A549 (cell line): ENCODE data around the gene STARD9. TPM values are rescaled to one million over a fixed set of nuclear protein-coding genes. Genes with fewer than 3 reads are reported as not detected.

Experiments
- ATAC-seq, 2 experiments: fragments of 200-7000 bp in 1 of 2; fragments of >200 bp in 1 of 2; cut with Nextera tagmentation in 1 of 2; cut with Tn5 transposase in 1 of 2; 3 replicates each; pipeline versions ENCODE4 v1.8.0 to v1.9.1; 2018 to 2020; ENCODE audit warnings: mild to moderate bottlenecking in 1 of 2, moderate library complexity in 1 of 2
- CTCF ChIA-PET: fragments of 300-600 bp; sonication (Branson Sonifier 250); formaldehyde crosslinking; extraction: SDS; loops from one replicate; lab custom pipeline; 2021; ENCODE audit warnings: antibody characterized with exemption, inconsistent platforms; lab: Yijun Ruan, JAX
- POLR2A ChIA-PET: fragments of 350-600 bp; formaldehyde crosslinking; extraction: SDS; loops from one replicate; lab custom pipeline; 2021; ENCODE audit warnings: antibody characterized with exemption, inconsistent platforms; lab: Yijun Ruan, JAX
- DNase-seq, 2 experiments: peaks; one replicate each; pipeline versions ENCODE4 v3.0.0 to v3.0.0-alpha.2; 2011 to 2016; ENCODE audit warnings: low read depth in 1 of 2, low spot score in 1 of 2
- FAIRE-seq: peaks from 2 replicates; lab custom pipeline; 2011; peaks lifted over from hg19 to GRCh38; lab: Jason Lieb, UNC
- H3K27ac ChIP-seq, 2 experiments: fragments of >200 bp; sonication (Bioruptor Twin); formaldehyde crosslinking; 3 replicates each; pipeline ENCODE4 v1.5.1; 2016 to 2017
- H3K4me1 ChIP-seq: fragments of >200 bp; sonication (Bioruptor Twin); formaldehyde crosslinking; 3 replicates; pipeline ENCODE4 v1.6.1; 2016
- H3K4me2 ChIP-seq: fragments of >200 bp; sonication (Bioruptor Twin); formaldehyde crosslinking; 3 replicates; pipeline ENCODE4 v1.6.1; 2016
- H3K4me3 ChIP-seq: fragments of >200 bp; sonication (Bioruptor Twin); formaldehyde crosslinking; 3 replicates; pipeline ENCODE4 v1.5.1; 2016
- H3K9me3 ChIP-seq: fragments of >200 bp; sonication (Bioruptor Twin); formaldehyde crosslinking; 3 replicates; pipeline ENCODE4 v1.6.1; 2016
- CBX2 ChIP-seq: fragments of 200-600 bp; sonication (generic); IDR thresholded peaks from 2 replicates; pipeline ENCODE4 v1.6.1; 2016; ENCODE audit warnings: low read depth, mild to moderate bottlenecking, borderline replicate concordance
- CBX8 ChIP-seq: fragments of 200-600 bp; sonication (generic); IDR thresholded peaks from 2 replicates; pipeline ENCODE4 v1.6.1; 2016
- CEBPB ChIP-seq, 2 experiments: fragments of >200 bp in 1 of 2; sonication (Bioruptor Twin) in 1 of 2; formaldehyde crosslinking in 1 of 2; IDR thresholded peaks; 2 replicates each; pipeline ENCODE4 v1.6.1; 2012 to 2016
- CHD4 ChIP-seq: fragments of 200-600 bp; sonication (generic); IDR thresholded peaks from 2 replicates; pipeline ENCODE4 v1.6.1; 2016; ENCODE audit warnings: antibody characterized with exemption, mild to moderate bottlenecking, borderline replicate concordance
- EHF ChIP-seq: fragments of 250-450 bp; sonication (Bioruptor Pico); IDR thresholded peaks from 2 replicates; pipeline ENCODE4 v1.5.0; 2020; ENCODE audit warnings: mild to moderate bottlenecking
- FOSB ChIP-seq: fragments of 250-450 bp; sonication (Bioruptor Pico); IDR thresholded peaks from 2 replicates; pipeline ENCODE4 v1.5.0; 2020; ENCODE audit warnings: mild to moderate bottlenecking, moderate library complexity
- FOXS1 ChIP-seq: fragments of 250-450 bp; sonication (Bioruptor Pico); IDR thresholded peaks from 2 replicates; pipeline ENCODE4 v1.5.0; 2020; ENCODE audit warnings: mild to moderate bottlenecking, moderate library complexity
- JUN ChIP-seq, 2 experiments: fragments of >200 bp; sonication (Bioruptor Twin); formaldehyde crosslinking; IDR thresholded peaks; 2 replicates in 1 of 2; 3 replicates in 1 of 2; pipeline ENCODE4 v1.6.1; 2016 to 2017
- PHF8 ChIP-seq: fragments of 200-600 bp; sonication (generic); IDR thresholded peaks from 2 replicates; pipeline ENCODE4 v1.6.1; 2016; ENCODE audit warnings: low read depth, mild to moderate bottlenecking, antibody characterized with exemption, moderate library complexity, borderline replicate concordance
- POLR2A ChIP-seq: IDR thresholded peaks from 2 replicates; pipeline ENCODE4 v1.6.1; 2012; ENCODE audit warnings: mild to moderate bottlenecking, low read length
- POLR2AphosphoS2 ChIP-seq: conservative IDR thresholded peaks from 2 replicates; pipeline ENCODE4 v1.6.1; 2012; ENCODE audit warnings: low read length, improper control_type of control experiment, inconsistent platforms
- RARB ChIP-seq: fragments of 250-450 bp; sonication (Bioruptor Pico); IDR thresholded peaks from 2 replicates; pipeline ENCODE4 v1.8.0; 2021; ENCODE audit warnings: mild to moderate bottlenecking, moderate library complexity
- RFX5 ChIP-seq: fragments of 450-650 bp; IDR thresholded peaks from 2 replicates; pipeline ENCODE4 v1.7.1; 2014; ENCODE audit warnings: antibody characterized with exemption, mild to moderate bottlenecking, moderate library complexity
- TFCP2L1 ChIP-seq: fragments of 250-450 bp; sonication (Bioruptor Pico); IDR thresholded peaks from 2 replicates; pipeline ENCODE4 v1.5.0; 2021; ENCODE audit warnings: mild to moderate bottlenecking
- ZNF302 ChIP-seq: fragments of 250-450 bp; sonication (Bioruptor Pico); IDR thresholded peaks from 2 replicates; pipeline ENCODE4 v1.9.0; 2021; ENCODE audit warnings: inconsistent platforms, mild to moderate bottlenecking, moderate library complexity
- WGBS: methylation state at CpG from one replicate; pipeline ENCODE4 v1.1.6; 2017; ENCODE audit errors: missing lambda C conversion rate; 5-methylcytosine and 5-hydroxymethylcytosine counted together
- polyA plus RNA-seq, 4 experiments: library from polyadenylated mRNA; depleted of rRNA in 3 of 4; stranded (reverse); fragments of >200 nt; fragmentation: RNase III in 1 of 4; extraction: RNeasy Plus Mini Kit Qiagen cat#74134 plus additional on column Dnase treatment in 1 of 4; gene quantifications; 2 replicates in 3 of 4; 3 replicates in 1 of 4; pipeline ENCODE4 v1.2.3, GENCODE V29; 2011 to 2017
- TF ChIP-seq, protein P1 (sequence below): fragments of 150-350 bp; IDR thresholded peaks from 2 replicates; pipeline ENCODE4 v1.6.1; 2014; ENCODE audit warnings: low read depth, mild to moderate bottlenecking, low read length
- TF ChIP-seq, protein P2 (sequence below): fragments of >200 bp; sonication (Bioruptor Twin); formaldehyde crosslinking; IDR thresholded peaks from 3 replicates; pipeline ENCODE4 v1.5.1; 2016
- TF ChIP-seq, protein P3 (sequence below): IDR thresholded peaks from 2 replicates; pipeline ENCODE4 v1.6.1; 2012
- TF ChIP-seq, protein P4 (sequence below): fragments of >200 bp; sonication (Bioruptor Twin); formaldehyde crosslinking; IDR thresholded peaks from 2 replicates; pipeline ENCODE4 v1.6.1; 2016

The STARD9 gene
- polyA plus RNA-seq, 2 of the 4 experiments (the other 2 are of a cell fraction), result 1.2 TPM

DNA sequence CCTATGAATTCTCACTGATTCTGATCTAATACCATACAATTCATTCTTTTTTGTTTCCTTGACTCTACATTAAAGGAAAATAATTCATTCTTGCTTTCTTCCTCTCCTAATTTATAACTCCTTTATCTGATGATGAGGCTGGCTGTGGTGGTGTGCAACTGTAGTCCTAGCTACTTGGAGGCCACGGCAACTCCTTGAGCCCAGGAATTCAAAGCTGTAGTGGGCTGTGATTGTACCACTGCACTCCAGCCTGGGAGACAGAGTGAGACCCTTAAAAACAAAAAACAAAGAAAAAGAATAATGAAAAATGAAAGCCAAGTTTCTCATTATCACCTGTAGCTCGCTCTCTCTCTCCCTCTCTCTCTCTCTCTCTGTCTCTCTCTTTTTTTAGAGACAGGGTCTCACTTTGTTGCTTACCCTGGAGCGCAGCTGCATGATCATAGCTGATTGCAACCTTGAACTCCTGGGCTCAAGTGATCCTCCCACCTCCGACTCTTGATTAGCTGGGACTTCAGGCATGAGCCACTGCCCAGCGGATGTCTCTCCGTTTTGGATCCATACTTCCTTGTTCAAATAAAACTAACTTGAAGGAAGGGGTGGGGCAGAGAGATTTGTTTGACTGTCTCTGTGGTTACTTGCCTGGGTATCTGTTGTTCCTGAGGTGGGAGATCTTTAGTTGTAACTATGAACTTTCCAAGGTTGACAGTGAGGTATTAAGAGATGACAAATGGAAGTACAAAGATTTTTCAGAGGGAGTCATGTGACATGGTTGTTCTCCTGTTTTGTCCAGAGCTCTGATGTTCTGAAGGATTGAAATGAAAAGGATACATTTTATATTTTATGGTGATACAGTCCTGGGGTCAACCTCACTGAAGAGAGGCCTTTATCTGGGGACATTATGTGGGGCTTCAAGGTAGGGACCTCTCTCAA lies 46.9 kb downstream of the STARD9 start:
- H3K9me3 ChIP-seq, result no peaks in the 10 kb centered on the region
- CTCF ChIA-PET, result no interaction called here
- 86% methylated on average over 6 of the region's 6 CpGs for WGBS
- ATAC-seq, result no peak
- DNase-seq, result peak in 1 of 2 experiments; percentile 4
- POLR2A ChIA-PET, result no interaction called here
- FAIRE-seq, result no peak
- TF ChIP-seq, protein P1, sequence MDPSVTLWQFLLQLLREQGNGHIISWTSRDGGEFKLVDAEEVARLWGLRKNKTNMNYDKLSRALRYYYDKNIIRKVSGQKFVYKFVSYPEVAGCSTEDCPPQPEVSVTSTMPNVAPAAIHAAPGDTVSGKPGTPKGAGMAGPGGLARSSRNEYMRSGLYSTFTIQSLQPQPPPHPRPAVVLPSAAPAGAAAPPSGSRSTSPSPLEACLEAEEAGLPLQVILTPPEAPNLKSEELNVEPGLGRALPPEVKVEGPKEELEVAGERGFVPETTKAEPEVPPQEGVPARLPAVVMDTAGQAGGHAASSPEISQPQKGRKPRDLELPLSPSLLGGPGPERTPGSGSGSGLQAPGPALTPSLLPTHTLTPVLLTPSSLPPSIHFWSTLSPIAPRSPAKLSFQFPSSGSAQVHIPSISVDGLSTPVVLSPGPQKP, result no peak
- TF ChIP-seq PHF8 (no peak), CHD4 (no peak), ZNF302 (CRISPR knock-in tag) (no peak), CBX8 (no peak), CBX2 (no peak), FOXS1 (CRISPR knock-in tag) (no peak), JUN (IDR thresholded peaks at IDR 0.05) (no peak), RFX5 (no peak)
- TF ChIP-seq, protein P2, sequence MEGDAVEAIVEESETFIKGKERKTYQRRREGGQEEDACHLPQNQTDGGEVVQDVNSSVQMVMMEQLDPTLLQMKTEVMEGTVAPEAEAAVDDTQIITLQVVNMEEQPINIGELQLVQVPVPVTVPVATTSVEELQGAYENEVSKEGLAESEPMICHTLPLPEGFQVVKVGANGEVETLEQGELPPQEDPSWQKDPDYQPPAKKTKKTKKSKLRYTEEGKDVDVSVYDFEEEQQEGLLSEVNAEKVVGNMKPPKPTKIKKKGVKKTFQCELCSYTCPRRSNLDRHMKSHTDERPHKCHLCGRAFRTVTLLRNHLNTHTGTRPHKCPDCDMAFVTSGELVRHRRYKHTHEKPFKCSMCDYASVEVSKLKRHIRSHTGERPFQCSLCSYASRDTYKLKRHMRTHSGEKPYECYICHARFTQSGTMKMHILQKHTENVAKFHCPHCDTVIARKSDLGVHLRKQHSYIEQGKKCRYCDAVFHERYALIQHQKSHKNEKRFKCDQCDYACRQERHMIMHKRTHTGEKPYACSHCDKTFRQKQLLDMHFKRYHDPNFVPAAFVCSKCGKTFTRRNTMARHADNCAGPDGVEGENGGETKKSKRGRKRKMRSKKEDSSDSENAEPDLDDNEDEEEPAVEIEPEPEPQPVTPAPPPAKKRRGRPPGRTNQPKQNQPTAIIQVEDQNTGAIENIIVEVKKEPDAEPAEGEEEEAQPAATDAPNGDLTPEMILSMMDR, result no peak
- H3K4me3 ChIP-seq, result no peak overlapping the region
- no peak overlapping the region for H3K4me2 ChIP-seq
- H3K4me1 ChIP-seq, result no peaks in the 10 kb centered on the region
- H3K27ac ChIP-seq, result no peak overlapping the region

DNA sequence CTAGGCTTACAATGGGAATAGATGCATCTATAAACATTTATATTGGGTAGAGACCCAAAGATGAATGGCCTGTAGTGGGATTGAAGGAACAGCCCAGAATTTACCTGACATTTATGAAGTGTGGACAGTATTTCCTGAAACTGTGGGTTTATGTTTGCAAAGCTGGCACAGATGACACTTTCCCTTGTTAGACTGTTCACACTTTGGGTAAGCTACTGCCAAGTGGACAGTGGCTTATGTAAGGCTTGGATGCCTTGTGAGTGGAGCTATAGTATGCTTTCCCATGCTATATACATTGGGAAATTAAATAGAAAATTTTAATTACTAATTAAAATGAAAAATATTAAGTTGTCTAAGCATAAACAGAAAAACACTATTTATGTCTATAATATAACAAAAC lies 48.5 kb downstream of the STARD9 start:
- no peak for ATAC-seq
- ChIA-PET CTCF (no interaction called here), POLR2A (no interaction called here)
- no peak for FAIRE-seq
- Histone ChIP-seq H3K4me2 (no peak overlapping the region), H3K4me3 (no peak overlapping the region), H3K27ac (no peak overlapping the region), H3K4me1 (no peaks in the 10 kb centered on the region), H3K9me3 (no peaks in the 10 kb centered on the region)
- no peak for TF ChIP-seq POLR2AphosphoS2
- TF ChIP-seq POLR2A, result no peak
- TF ChIP-seq EHF, result no peak
- DNase-seq, result no peak

DNA sequence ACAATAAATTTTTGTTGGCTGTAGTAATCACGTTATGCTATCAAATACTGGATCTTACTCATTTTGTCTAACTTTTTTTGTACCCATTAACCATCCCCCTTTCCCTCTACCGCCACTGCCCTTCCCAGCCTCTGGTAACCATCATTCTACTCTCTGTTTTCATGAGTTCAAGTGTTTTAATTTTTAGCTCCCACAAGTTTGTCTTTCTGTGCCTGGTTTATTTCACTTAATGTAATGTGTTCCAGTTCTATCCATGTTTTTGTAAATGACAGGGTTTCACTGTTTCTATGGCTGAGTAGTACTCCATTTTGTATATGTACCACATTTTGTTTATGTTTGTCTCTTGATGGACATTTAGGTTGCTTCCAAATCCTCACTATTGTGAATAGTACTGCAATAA lies 52.1 kb downstream of the STARD9 start:
- CTCF ChIA-PET, result no interaction called here
- DNase-seq, result no peak
- Histone ChIP-seq H3K9me3 (no peaks in the 10 kb centered on the region), H3K27ac (no peak overlapping the region), H3K4me1 (no peaks in the 10 kb centered on the region), H3K4me3 (no peak overlapping the region), H3K4me2 (no peak overlapping the region)
- no peak for ATAC-seq
- no peak for TF ChIP-seq ZNF302 (CRISPR knock-in tag)
- TF ChIP-seq FOSB (CRISPR knock-in tag), result no peak
- no peak for TF ChIP-seq TFCP2L1 (CRISPR knock-in tag)
- TF ChIP-seq, protein P3, sequence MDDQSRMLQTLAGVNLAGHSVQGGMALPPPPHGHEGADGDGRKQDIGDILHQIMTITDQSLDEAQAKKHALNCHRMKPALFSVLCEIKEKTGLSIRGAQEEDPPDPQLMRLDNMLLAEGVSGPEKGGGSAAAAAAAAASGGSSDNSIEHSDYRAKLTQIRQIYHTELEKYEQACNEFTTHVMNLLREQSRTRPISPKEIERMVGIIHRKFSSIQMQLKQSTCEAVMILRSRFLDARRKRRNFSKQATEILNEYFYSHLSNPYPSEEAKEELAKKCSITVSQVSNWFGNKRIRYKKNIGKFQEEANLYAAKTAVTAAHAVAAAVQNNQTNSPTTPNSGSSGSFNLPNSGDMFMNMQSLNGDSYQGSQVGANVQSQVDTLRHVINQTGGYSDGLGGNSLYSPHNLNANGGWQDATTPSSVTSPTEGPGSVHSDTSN, result no peak
- POLR2A ChIA-PET, result no interaction called here
- FAIRE-seq, result no peak
- WGBS, result 84% methylated on average over 2 of the region's 2 CpGs

DNA sequence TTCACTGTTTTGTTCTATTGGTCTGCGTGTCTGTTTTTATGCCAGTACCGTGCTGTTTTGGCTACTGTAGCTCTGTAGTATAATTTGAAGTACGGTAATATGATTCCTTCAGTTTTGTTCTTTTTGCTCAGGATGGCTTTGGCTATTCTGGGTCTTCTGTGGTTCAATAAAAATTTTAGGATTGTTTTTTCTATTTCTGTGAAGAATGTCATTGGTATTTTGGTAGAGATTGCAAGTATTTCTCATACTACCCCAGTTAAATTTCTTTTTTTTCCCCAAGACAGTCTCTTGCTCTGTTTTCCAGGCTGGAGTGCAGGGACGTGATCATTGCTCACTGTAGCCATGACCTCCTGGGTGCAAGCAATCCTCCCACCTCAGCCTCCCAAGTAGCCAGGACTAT lies 53.4 kb downstream of the STARD9 start:
- 91% methylated on average over 4 of the region's 4 CpGs for WGBS
- FAIRE-seq (no peak), ATAC-seq (no peak), DNase-seq (no peak)
- CTCF ChIA-PET, result no interaction called here
- Histone ChIP-seq H3K27ac (no peak overlapping the region), H3K4me2 (no peak overlapping the region), H3K9me3 (no peaks in the 10 kb centered on the region), H3K4me1 (no peaks in the 10 kb centered on the region), H3K4me3 (no peak overlapping the region)
- POLR2A ChIA-PET, result no interaction called here
- TF ChIP-seq RARB (CRISPR knock-in tag) (no peak), CEBPB (IDR thresholded peaks at IDR 0.05) (no peak)
- TF ChIP-seq, protein P3, result no peak
- TF ChIP-seq, protein P4, sequence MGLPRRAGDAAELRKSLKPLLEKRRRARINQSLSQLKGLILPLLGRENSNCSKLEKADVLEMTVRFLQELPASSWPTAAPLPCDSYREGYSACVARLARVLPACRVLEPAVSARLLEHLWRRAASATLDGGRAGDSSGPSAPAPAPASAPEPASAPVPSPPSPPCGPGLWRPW, result no peak
- TF ChIP-seq, all 56 proteins: peak for 0
